Amniotic stem cell (primary cell): Measurements from ENCODE around the gene PJVK.
A peak's percentile ranks its signal among the peaks of the same experiment; 100 is the strongest.
"Not testable (repeated sequence)": the region's sequence is repeated elsewhere in the genome, so short reads cannot be mapped to it uniquely, and the experiment has no call there.

Experiments used
- DNase-seq: peaks from one replicate; lab custom pipeline; 2025; lab: John Stamatoyannopoulos, UW

PJVK gene

GRCh38 chr2:178436662-178437061 lies 14.5 kb upstream of the PJVK start:
- no peak for DNase-seq

- DNase-seq, result no peak
These were observed 9.8 kb upstream of the PJVK start for GRCh38 chr2:178441426-178441825.

GRCh38 chr2:178448968-178449661 lies 2.1 kb upstream of the PJVK start:
- DNase-seq, result no peak

- DNase-seq, result no peak
These were observed 1.3 kb upstream of the PJVK start for GRCh38 chr2:178449700-178450523.

- no peak for DNase-seq
These were observed 729 bp upstream of the PJVK start for GRCh38 chr2:178450524-178450773.

- DNase-seq, result no peak
These were observed 1.2 kb downstream of the PJVK start for GRCh38 chr2:178452334-178452733.

- DNase-seq, result no peak
These were observed 1.7 kb downstream of the PJVK start for GRCh38 chr2:178452870-178453269.

GRCh38 chr2:178455947-178456346 lies 4.8 kb downstream of the PJVK start:
- no peak for DNase-seq

- DNase-seq, result no peak
These were observed 6.3 kb downstream of the PJVK start for GRCh38 chr2:178457390-178457886.

- DNase-seq, result no peak
These were observed 18.2 kb downstream of the PJVK start for GRCh38 chr2:178469219-178469849.

GRCh38 chr2:178471313-178471712 lies 20.1 kb downstream of the PJVK start:
- not testable (repeated sequence) for DNase-seq

GRCh38 chr2:178473373-178473772 lies 22.2 kb downstream of the PJVK start:
- no peak for DNase-seq

- no peak for DNase-seq
These were observed 22.8 kb downstream of the PJVK start for GRCh38 chr2:178473931-178474330.

- DNase-seq, result no peak
These were observed 23.4 kb downstream of the PJVK start for GRCh38 chr2:178474560-178474959.

- DNase-seq, result no peak
These were observed 25.3 kb downstream of the PJVK start for GRCh38 chr2:178476477-178476876.

- DNase-seq, result no peak
These were observed 26.4 kb downstream of the PJVK start for GRCh38 chr2:178477443-178478129.

- no peak for DNase-seq
These were observed 26.9 kb downstream of the PJVK start for GRCh38 chr2:178478130-178478438.

GRCh38 chr2:178478439-178479274 lies 27.5 kb downstream of the PJVK start, which contains the start of gene FKBP7:
Gene FKBP7 (minus strand): TSS chr2:178478600. CDS start chr2:178478499, 101 bp downstream.
- DNase-seq, result peak; percentile 85

GRCh38 chr2:178479275-178479616 lies 28.1 kb downstream of the PJVK start:
- no peak for DNase-seq

- DNase-seq, result no peak
These were observed 28.6 kb downstream of the PJVK start for GRCh38 chr2:178479758-178480226.
